T-helper 22 cell (primary cell): ENCODE measurements around the gene C9orf152.
"Not testable (repeated sequence)": the region's sequence is repeated elsewhere in the genome, so short reads cannot be mapped to it uniquely, and the experiment has no call there.

ENCODE experiments used
- DNase-seq: peaks from one replicate; pipeline ENCODE4 v3.0.0-alpha.2; 2020; ENCODE audit warnings: low read depth

The C9orf152 gene, protein sequence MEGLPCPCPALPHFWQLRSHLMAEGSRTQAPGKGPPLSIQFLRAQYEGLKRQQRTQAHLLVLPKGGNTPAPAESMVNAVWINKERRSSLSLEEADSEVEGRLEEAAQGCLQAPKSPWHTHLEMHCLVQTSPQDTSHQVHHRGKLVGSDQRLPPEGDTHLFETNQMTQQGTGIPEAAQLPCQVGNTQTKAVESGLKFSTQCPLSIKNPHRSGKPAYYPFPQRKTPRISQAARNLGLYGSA

GRCh38 chr9:110208031-110208430 lies at the start of gene C9orf152:
TSS of gene C9orf152 (minus strand) at chr9:110208159. CDS start at chr9:110207579, 580 bp downstream.
- no peak for DNase-seq

- no peak for DNase-seq
These were observed 49.3 kb upstream of the C9orf152 start for GRCh38 chr9:110257097-110257841.

DNA sequence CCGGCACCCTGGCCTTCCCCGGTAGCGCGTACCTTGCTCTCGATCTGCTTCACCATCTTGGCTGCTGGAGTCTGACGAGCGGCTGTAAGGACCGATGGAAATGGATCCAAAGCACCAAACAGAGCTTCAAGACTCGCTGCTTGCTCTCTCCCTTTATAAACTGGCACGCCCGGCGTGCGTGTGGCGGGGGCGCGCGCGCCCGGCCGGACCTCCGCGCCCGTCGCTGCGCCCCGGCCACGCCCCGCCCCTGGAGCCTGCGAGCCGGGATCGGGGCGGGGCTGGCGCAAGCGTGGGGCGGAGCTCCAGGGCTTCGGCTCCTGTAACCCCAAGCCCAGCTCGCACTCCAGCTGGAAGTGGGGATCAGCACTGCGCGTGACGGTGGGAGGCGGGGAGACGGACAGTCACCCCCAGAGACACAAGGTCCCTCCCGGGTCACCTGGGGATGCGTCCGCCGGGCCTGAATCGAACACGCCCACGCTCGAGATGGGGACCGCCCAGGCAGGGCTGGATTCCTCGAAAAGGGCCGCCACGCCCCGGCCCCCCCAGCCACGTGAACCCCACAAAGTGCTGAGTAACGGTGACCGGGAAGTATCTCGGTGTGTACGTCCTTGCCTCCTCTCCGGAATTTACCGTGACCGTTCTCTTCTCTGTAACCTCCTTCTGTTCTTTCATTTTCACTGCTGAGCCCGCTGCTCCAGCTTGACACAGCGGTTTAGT lies 48.6 kb upstream of the C9orf152 start, which contains the start of gene TXN:
Gene TXN, minus strand, starts transcription at position 128 of the 717 bp plus-strand sequence. Its CDS starts 72 bp downstream, at position 56.
- peak; percentile 70 for DNase-seq

DNA sequence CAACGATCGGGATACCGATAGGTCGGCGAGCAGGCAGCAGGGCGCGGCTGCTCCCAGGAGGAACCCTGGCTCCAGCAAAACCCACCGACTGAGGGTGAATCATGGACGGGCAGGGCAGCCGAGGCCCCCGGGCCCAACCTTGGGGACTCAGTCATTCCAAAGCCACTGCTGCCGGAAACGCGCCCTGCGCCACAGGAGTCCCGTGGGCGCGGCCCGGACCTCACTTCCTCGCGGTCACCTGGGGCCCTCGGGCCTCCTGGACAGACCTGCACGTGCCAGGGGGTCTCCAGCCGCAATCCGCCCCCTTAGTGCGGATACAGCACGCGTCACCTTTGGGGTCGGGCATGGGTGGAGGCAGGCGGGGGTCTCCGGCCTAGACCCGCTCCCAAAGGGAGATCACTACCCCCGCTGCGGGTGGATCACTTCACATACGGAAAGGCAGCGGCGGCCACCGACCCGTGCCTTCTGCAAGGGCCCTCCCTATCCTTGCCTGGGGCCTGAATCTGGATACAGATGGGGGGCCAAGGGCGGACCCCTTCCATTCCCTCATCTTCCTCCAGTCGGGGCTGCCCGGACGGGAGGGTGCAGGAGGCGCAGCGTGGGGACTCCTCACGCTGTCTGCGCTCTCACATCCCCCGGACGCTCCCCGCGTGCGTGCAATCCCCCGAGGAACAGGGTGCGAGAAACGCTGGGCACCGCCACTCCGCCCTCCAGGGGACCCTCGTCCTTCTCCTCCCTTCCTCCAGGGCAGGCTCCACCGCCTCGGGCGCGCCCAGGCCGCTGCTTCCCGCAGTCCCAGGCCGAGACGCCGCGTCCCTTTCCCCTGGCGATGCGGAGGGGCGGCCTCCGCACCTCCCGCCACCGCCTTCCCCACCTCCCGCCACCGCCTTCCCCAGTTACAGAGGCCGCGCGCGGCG lies 47.8 kb upstream of the C9orf152 start:
- DNase-seq, result no peak

GRCh38 chr9:110255034-110255462 lies 47.1 kb upstream of the C9orf152 start:
- DNase-seq, result no peak

- no peak for DNase-seq
These were observed 46.5 kb upstream of the C9orf152 start for GRCh38 chr9:110254500-110254899.

GRCh38 chr9:110252509-110253139 lies 44.7 kb upstream of the C9orf152 start:
- DNase-seq, result no peak

DNA sequence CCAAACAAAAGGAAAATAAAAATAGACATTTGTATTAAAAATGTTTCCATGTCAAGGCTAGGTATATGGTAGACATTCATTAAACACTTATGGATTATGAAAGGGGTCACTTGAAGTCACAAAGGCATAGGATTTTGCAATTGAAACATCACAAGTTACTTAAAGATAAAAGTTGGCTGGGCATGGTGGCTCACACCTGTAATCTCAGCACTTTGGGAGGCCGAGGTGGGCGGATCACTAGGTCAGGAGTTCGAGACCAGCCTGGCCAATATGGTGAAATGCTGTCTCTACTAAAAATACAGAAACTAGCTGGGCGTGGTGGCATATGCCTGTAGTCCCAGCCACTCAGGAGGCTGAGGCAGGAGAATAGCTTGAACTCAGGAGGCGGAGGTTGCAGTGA lies 43.8 kb upstream of the C9orf152 start:
- not testable (repeated sequence) for DNase-seq

GRCh38 chr9:110251212-110251611 lies 43.3 kb upstream of the C9orf152 start:
- no peak for DNase-seq

- no peak for DNase-seq
These were observed 41.6 kb upstream of the C9orf152 start for GRCh38 chr9:110249603-110250002.

- no peak for DNase-seq
These were observed 40.4 kb upstream of the C9orf152 start for GRCh38 chr9:110248361-110248760.

DNA sequence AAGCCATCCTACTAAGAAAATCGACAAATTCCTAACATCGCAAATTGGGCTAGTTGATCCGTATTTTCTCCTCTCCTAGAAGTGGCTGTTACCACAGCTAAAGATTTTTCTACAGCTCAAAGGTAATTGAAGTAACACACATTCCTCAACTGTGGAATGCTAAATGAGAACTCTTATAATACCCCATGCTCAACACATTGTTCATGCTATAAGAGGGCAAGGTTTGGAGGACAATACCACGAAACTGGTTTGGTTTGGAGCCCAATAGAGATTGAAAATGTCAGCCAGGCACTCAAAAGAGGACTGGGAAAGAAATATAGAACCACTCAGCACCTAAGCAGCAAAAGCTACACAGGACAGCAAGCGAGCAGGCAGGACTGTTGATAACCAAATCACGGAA lies 38.3 kb upstream of the C9orf152 start:
- DNase-seq, result no peak

DNA sequence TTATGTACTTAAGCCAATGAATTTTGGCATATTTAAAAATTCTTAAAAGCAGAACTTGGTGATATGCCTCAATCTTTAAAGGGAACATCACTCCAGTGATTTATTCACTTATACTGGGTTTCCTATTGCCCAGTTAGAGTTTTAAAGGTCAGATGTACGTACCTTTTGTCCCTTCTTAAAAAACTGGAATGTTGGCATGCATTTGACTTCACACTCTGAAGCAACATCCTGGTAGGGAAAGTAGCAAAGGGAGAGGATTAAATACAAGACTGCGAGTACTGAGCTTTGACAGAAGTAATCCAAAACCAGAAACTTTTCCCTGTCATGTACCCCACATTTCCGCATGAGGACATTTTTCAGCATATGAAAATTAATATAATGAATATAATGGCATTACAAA lies 36.7 kb upstream of the C9orf152 start:
- no peak for DNase-seq

- no peak for DNase-seq
These were observed 33.9 kb upstream of the C9orf152 start for GRCh38 chr9:110241858-110242321.

- DNase-seq, result no peak
These were observed 33.4 kb upstream of the C9orf152 start for GRCh38 chr9:110241260-110241857.

DNA sequence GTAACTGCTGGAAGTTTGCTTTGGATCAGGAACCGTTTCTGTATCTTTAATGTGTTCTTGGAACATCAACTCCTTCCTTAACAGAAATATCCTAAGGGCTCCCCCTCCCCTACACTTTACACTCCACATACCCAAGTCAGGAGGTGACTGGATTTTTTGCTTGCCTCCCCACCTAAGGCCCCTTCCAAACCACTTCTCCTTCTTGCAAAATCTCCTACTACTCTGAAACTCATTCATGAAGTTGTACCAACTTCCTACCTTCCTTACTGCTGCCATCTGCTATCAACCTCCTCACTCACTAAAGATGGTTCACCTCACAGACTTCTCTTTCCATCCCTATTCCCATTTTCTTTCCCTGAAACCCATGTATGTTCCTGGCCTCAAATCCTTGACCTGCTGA lies 32.2 kb upstream of the C9orf152 start:
- no peak for DNase-seq

DNA sequence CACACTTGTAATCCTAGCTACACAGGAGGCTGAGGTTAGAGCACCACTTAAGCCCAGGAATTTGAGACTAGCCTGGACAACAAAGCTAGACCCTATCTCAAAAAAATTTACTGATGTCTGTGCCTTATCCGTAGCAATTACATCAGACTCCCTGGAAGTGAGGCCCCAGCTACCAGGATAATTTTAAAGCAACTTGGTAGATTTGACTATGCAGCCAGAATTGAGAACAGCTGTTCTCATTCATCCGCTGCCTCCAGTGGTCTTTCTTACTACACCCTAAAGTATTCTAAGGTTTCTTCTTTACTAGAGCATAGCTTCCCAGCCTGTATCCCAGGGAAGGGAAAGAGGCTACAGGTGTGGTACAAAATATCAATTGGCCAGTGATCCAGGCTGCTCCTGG lies 20.4 kb upstream of the C9orf152 start:
- DNase-seq, result no peak

DNA sequence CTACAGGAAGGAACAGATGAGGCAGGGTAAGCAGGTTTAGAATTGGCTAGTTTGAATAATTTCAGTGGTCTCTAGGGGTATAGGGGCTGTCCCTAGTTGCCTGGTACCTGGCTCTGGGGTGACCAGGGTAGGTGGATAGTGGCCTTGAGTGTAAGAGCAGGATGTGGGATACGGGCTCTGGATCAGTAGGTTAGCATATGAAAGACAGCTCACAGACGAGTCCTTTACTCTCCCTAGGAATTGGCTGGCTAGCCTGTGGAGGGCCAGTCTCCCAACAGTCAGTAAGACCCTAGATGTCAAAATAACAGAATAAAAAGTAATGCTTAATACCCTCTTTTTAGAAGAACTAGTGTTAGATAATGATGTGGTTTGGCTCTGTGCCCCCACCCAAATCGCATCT lies 16.6 kb upstream of the C9orf152 start:
- no peak for DNase-seq

- no peak for DNase-seq
These were observed 12.8 kb upstream of the C9orf152 start for GRCh38 chr9:110220809-110221208.

DNA sequence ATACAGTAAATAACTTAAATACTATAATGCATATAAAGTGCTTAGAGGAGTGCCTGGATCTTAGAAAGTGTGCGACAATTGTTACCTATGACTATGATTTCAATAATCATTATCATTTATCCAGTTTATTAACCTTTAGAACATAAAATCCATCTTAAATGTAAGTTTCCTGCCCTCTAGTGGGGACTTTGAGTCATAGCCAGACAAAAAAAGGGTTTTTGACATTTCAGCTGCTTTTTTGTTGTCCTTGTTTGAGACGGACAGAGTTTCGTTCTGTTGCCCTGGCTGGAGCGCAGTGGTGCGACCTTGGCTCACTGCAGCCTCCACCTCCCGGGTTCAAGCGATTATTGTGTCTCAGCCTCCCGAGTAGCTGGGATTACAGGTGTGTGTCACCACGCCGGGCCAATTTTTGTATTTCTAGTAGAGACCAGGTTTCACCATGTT lies 9.7 kb upstream of the C9orf152 start:
- DNase-seq, result no peak
